NCI-H1436 treated with DMSO at 0.1 percent for 48 hours (cell line): ENCODE data around the gene TERT.
"Not testable (repeated sequence)": the region's sequence is repeated elsewhere in the genome, so short reads cannot be mapped to it uniquely, and the experiment has no call there.

Experiments used
- DNase-seq: peaks from one replicate; lab custom pipeline; 2025; lab: John Stamatoyannopoulos, UW

The TERT gene

GRCh38 chr5:1294835-1295649, at the start of gene TERT:
TSS of gene TERT (minus strand) at chr5:1295068. CDS start at chr5:1294989, 79 bp downstream.
- no peak for DNase-seq

- no peak for DNase-seq
Observed at GRCh38 chr5:1343931-1344901, 49.3 kb upstream of the TERT start.

- DNase-seq = no peak
Observed at GRCh38 chr5:1343315-1343751, 48.5 kb upstream of the TERT start.

- DNase-seq = not testable (repeated sequence)
Observed at GRCh38 chr5:1342711-1343110, 47.8 kb upstream of the TERT start.

GRCh38 chr5:1342268-1342667, 47.4 kb upstream of the TERT start:
- no peak for DNase-seq

- no peak for DNase-seq
Observed at GRCh38 chr5:1341863-1342262, 47.0 kb upstream of the TERT start.

GRCh38 chr5:1339818-1340210, 44.9 kb upstream of the TERT start:
- DNase-seq = not testable (repeated sequence)

- DNase-seq = not testable (repeated sequence)
Observed at GRCh38 chr5:1339139-1339817, 44.4 kb upstream of the TERT start.

- DNase-seq = no peak
Observed at GRCh38 chr5:1338506-1339070, 43.7 kb upstream of the TERT start.

- DNase-seq = no peak
Observed at GRCh38 chr5:1338196-1338490, 43.3 kb upstream of the TERT start.

- DNase-seq = no peak
Observed at GRCh38 chr5:1337489-1338195, 42.8 kb upstream of the TERT start.

- DNase-seq = no peak
Observed at GRCh38 chr5:1336749-1337488, 42.1 kb upstream of the TERT start.

- no peak for DNase-seq
Observed at GRCh38 chr5:1336106-1336561, 41.3 kb upstream of the TERT start.

- DNase-seq = no peak
Observed at GRCh38 chr5:1335540-1336095, 40.8 kb upstream of the TERT start.

- DNase-seq = no peak
Observed at GRCh38 chr5:1334831-1335539, 40.1 kb upstream of the TERT start.

- no peak for DNase-seq
Observed at GRCh38 chr5:1333986-1334385, 39.1 kb upstream of the TERT start.

GRCh38 chr5:1333286-1333685, 38.4 kb upstream of the TERT start:
- not testable (repeated sequence) for DNase-seq

GRCh38 chr5:1332461-1333001, 37.7 kb upstream of the TERT start:
- no peak for DNase-seq

GRCh38 chr5:1331861-1332405, 37.1 kb upstream of the TERT start:
- DNase-seq = no peak
